ENCODE measurements around the gene SELPLG.
"Not testable (repeated sequence)": the region's sequence is repeated elsewhere in the genome, so short reads cannot be mapped to it uniquely, and the experiment has no call there.

SELPLG gene

GRCh38 chr12:108584456-108585065 lies 49.1 kb downstream of the SELPLG start:
- no peak for DNase-seq

- DNase-seq: no peak
These were observed 49.7 kb downstream of the SELPLG start for GRCh38 chr12:108583991-108584390.

GRCh38 chr12:108582978-108583770 lies 50.5 kb downstream of the SELPLG start:
- no peak for DNase-seq

GRCh38 chr12:108582509-108582908 lies 51.2 kb downstream of the SELPLG start:
- DNase-seq: no peak

GRCh38 chr12:108581311-108582227 lies 52.1 kb downstream of the SELPLG start:
- DNase-seq: no peak

GRCh38 chr12:108580531-108580930 lies 53.2 kb downstream of the SELPLG start:
- DNase-seq: no peak

- no peak for DNase-seq
These were observed 54.9 kb downstream of the SELPLG start for GRCh38 chr12:108578813-108579212.

- DNase-seq: no peak
These were observed 55.4 kb downstream of the SELPLG start for GRCh38 chr12:108578264-108578663.

- DNase-seq: no peak
These were observed 56.2 kb downstream of the SELPLG start for GRCh38 chr12:108577458-108577857.

GRCh38 chr12:108576660-108577234 lies 56.9 kb downstream of the SELPLG start:
- no peak for DNase-seq

GRCh38 chr12:108575199-108575912 lies 58.3 kb downstream of the SELPLG start:
- DNase-seq: no peak

- DNase-seq: not testable (repeated sequence)
These were observed 59.4 kb downstream of the SELPLG start for GRCh38 chr12:108574276-108574675.

GRCh38 chr12:108573317-108573716 lies 60.4 kb downstream of the SELPLG start:
- DNase-seq: peak; percentile 83

- peak; percentile 28 for DNase-seq
These were observed 61.4 kb downstream of the SELPLG start for GRCh38 chr12:108572166-108572790.
